Activated CD8-positive, alpha-beta memory T cell treated with anti-CD3 and anti-CD28 coated beads for 24 hours (primary cell): ENCODE results near the gene KLHDC9.
"Not testable (repeated sequence)": the region's sequence is repeated elsewhere in the genome, so short reads cannot be mapped to it uniquely, and the experiment has no call there.

Experiments
- DNase-seq: peaks from one replicate; pipeline ENCODE4 v3.0.0-alpha.2; 2020

The KLHDC9 gene

DNA sequence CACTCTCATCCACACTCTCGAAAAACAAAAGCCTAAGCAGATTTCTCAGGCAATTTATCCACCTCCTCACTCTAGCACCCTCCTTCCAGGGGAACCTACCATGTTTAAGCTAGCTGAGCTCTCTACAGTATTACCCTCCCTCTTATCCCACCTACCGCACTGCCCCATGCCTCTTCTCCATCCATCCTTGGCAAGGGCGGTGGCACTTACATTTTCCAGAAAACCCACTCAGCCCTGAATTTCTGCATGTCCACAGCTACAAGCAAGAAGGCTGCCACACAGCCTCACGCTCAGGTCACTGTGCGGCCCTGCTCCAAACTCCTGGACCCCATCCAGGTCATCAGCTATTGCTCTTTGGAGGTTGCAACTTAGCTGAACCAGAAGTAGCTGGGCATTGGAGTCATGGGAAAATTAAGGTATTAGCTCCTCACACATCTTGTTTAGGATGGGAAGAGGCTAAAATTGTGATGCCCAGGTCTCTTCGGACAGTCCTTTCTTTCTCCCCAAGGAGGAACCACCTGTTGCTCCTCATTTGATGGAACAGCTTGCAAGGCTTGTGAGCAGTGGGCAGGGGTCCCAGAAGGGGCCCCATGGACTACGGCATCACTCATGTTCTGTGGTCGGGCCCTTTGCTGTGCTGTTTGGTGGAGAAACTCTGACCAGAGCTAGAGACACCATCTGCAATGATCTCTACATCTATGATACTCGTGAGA is 1.1 kb downstream of the KLHDC9 start:
- no peak for DNase-seq

DNA sequence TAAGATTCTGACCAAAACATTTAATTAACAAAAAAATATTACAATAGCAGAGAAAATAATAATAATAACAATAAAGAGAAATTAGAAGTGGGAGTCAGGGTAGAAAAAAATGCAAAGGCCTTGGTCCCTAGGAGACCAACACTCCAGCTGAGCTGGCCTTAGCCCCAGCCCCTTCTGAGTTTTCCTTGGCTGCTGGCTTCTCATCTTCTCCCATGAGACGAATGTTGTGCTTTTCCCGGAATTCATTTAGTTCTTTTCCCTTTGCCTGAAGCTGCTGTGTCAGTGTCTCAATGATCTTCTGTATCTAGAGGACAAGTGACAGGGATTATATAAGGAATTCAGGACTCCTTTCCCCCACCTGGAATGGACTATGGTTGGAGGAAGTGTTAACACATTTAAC is 2.4 kb downstream of the KLHDC9 start:
- no peak for DNase-seq

DNA sequence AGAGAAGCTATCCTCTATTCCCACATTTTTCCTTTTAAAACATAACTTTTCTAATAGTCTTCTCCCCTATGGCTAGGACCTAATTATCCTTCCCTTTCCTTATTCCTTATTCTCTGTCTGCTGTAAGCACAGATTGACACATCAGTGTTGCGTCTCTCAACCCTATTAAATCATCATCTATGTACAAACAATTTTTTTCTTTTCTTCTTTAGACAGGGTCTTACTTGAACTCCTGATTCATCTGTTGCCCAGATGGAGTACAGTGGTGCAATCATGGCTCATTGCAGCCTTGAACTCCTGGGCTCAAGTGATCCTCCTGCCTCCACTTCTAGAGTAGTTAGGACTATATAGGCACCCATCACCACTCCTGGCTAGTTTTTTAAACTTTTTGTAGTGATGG is 8.3 kb downstream of the KLHDC9 start:
- DNase-seq = no peak

DNA sequence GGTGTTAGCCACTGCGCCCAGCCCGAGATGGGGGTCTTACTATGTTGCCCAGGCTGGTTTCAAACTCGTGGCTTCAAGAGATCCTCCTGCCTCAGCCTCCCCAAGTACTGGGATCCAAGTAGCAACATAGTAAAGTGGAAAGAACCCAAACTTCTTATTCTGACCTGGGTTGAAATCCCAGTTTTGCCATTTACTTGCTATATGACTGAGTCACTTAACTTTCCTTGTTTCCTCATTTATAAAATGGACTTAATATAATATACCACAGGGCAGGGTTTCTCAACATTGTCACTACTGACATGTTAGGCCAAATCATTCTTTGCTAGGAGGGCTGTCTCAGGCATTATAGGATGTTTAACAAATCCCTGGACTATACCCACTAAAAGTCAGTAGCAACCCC is 13.0 kb downstream of the KLHDC9 start:
- no peak for DNase-seq

DNA sequence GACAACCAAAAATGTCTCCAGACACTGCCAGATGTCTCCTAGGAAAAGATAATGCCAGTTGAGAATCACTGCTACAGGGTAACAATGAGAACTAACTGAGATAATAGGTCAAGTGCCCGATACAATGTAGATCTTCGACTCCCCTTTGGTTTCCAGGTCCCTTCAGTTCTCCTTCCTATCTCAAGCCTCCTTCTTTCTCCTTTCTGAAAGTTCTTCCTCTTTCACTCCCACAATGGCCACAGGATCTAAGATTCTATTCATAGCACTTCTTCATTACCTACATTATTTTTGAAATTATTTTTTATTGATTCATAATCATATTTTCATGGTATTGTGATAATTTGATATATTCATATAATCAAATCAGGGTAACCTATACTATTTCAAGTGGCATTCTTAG is 13.4 kb downstream of the KLHDC9 start:
- no peak for DNase-seq

DNA sequence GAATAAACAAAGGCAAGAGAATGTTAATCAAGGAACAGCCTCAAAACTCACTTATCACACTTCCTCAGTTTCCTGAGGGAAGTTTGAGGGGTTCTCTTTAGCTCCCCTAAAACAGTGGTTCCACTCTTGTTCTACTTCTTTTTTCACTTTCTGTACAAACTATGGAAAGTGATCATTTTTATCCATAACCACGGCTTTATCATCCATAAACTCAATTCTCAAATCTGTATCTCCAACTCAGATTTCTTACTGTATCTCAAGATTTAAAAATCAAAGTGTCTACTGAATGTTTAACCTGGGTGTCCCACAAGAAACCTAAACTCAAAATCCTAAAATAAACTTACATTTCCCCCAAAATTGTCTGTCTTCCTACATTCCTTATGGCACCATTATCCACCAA is 15.8 kb downstream of the KLHDC9 start:
- DNase-seq = no peak

DNA sequence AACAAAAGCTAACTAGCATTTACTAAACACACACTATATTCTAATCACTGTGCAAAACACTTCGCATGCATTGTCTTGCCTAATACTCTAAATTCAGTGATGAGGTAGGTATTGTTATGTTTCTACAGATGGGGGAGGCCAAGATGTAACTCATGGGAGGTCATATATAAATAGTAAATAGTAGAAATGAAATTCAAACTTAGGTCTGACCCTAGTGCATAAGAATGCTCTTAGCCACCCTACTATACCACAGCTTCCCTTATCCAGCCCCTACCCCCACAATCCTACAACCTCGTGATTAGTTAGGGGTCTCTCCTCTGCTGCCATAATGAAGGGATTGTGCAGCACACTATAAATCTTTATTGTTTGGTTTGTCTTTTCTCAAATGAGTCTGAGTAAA is 16.4 kb downstream of the KLHDC9 start:
- DNase-seq = no peak

DNA sequence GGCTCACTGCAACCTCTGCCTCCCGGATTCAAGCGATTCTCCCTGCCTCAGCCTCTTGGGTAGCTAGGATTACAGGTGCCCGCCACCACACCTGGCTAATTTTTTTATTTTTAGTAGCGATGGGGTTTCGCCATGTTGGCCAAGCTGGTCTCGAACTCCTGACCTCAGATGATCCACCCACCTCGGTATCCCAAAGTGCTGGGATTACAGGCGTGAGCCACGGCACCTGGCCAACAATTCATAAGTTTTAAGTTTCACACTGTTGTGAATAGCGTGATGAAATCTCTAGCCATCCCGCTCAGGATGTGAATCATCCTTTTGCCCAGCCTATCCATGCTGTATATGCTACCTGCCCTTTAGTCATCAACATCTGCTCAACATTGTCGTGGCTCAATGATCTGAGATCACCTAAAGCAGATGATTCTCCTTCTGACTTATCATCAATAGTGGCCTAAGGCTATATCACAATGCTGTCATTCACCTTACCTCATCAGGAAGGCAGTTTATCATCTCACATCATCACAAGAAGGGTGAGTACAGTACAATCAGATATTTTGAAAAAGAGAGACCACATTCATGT is 17.1 kb downstream of the KLHDC9 start:
- no peak for DNase-seq

DNA sequence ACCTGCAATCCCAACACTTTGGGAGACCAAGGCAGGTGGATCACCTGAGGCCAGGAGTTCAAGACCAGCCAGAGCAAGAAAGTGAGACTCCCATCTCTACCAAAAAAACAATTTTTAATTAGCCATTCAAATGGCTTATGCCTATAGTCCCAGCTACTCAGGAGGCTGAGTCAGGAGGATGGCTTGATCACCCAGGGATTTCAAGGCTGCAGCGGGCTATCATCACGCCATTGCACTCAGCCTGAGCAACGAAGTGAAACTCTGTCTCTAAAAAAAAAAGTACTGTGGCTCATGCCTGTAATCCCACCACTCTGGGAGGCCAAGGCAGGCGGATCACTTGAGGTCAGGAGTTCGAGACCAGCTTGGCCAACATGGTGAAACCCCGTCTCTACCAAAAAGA is 17.8 kb downstream of the KLHDC9 start:
- DNase-seq = not testable (repeated sequence)

DNA sequence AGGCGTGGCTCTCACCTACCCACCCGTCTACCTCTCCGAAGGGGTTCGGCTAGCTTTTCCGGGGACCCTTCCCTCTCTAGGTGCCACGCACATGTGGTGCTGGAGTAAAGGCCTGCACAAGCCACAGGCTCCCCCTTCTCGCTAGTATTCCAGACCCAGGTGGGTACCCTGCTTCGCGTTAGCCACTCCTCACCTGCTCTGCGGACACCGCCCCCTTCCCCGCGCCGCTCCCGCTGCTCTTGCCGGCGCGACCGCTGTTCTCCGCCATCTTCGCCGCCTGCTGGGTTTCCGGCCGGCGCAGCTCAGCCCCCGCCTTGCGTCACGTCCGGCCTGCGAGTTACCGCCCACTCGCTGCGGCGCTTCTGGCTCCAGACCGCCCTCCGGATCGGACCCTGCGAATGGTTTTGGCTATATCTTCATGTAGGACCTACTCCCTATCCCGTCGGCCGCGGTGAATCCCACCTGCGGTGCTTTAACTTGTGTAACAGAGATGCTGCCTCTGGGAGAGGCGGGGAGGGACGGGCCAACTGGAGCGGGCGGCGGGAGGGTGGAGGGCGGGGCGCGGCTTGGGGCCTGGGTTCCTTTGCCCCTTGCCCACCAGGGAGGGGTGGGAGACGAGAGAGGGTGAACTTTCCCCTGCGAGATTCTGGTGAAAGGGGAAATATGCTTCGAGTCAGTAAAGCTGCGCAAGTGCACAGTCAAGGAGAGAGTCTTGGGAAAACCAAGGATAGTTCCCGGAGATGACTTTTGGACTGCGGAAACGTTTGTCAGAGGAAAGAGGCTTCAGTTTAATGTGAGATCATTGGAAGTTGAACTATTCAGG is 19.8 kb downstream of the KLHDC9 start, which contains the start of the genes NIT1 and PFDN2:
TSS of gene NIT1 (plus strand) at position 347 of the 823 bp plus-strand sequence. CDS start at position 419, 72 bp downstream.
TSS of gene PFDN2 (minus strand) at position 279 of the 823 bp plus-strand sequence. CDS start at position 268, 11 bp downstream.
- DNase-seq = peak; percentile 93

DNA sequence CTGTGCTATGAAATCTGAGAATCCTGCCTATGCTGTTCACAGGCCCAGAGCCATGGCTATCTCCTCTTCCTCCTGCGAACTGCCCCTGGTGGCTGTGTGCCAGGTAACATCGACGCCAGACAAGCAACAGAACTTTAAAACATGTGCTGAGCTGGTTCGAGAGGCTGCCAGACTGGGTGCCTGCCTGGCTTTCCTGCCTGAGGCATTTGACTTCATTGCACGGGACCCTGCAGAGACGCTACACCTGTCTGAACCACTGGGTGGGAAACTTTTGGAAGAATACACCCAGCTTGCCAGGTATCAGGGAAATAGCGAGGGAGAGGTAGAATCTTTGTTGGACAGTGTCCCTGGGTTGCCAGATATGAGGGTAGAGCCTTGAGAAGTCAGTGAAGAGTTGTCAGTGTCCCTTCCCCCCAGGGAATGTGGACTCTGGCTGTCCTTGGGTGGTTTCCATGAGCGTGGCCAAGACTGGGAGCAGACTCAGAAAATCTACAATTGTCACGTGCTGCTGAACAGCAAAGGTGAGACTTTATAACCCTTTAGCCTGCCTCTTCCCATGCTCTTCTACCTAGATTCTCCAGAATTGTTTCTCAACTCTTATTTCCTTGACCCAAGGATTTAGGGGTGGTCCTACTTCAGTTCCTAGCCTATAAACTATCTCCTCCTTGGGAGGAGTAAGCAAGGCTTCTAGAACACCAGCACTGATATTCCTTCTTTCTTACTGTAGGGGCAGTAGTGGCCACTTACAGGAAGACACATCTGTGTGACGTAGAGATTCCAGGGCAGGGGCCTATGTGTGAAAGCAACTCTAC is 21.1 kb downstream of the KLHDC9 start:
- no peak for DNase-seq

DNA sequence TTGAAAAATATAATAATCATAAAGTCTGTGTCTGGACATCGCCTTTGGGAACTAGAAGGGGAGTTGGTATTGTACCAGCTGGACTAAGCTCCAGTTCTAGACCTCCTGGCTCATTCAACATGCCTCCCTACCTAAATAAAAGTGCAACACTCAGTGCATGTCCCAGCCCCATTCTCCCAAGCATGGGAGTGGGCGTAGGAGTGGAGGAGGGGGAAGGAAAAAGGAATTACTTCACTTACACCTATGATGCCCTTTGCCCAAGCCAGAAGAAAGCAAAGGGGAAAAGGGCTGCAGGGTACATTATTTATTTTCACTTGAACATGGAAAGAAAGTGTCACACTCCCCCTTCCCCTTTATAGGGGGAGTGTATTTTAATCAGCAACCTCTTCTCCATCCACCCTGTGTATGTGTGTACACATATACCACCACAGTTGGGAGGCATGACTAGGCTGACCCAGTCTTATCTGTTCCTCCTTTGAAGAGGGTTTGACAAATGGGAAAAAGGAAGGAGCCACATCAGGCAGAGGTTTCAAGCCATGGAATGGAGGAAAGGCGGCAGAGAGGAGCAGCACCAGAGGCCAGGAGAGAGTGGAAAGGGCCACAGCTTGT is 23.0 kb downstream of the KLHDC9 start:
- DNase-seq = no peak

DNA sequence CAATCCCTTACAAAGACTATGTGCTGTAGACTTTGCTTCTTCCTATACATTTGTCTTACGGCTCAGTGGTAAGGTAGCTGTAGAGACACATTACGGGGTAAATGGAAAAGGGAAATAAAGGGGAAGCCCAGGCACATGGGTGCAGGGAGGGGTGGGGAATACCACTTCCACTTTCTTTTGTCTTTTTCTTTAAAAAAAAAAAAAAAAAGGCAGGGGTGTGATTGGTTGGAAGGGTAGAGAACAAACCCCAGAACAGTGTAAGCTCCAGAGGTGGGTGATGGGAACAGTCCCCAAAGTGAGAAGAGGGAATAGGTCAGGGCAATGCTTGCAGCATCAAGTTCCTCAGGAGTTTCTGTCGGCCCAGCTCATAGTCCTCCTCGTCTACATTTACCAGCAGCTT is 23.7 kb downstream of the KLHDC9 start:
- DNase-seq = no peak

DNA sequence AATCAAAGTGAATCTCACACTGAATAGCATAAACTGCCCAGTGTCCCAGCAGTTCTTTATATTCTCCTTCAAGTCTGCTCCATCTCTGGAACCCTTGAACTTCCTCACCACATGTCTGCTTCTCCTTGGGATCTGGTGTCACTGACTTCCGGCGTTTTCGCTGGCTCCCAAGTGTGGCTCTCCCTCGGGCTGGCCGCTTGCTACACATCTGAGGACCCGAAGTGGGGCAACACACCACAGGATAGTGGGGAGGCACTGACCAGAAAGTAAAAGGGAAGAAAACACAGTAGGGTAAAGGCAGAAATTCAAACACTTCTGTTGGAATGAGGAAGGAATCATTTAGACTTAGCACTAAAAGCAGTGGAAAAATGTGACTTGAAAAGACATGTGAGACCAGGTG is 24.8 kb downstream of the KLHDC9 start:
- no peak for DNase-seq

DNA sequence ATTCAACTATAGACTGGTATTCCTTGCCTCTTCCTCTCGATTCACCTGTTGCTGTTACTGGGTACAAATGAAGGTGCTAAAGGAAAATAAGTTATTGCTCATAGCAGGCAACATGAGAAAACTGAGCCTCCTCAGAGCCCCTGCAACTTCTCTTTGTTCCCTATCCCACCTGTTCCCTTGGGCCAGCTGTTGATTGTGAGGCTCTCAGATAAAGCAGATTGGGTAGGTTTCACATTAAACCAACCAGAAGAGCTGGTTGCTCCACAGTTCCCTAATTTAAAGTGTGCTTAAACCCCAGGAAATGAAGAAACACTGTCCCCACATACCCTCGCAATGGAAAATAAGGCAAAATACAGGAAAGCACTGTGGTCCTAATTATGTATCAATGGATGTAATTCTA is 29.5 kb downstream of the KLHDC9 start:
- no peak for DNase-seq

DNA sequence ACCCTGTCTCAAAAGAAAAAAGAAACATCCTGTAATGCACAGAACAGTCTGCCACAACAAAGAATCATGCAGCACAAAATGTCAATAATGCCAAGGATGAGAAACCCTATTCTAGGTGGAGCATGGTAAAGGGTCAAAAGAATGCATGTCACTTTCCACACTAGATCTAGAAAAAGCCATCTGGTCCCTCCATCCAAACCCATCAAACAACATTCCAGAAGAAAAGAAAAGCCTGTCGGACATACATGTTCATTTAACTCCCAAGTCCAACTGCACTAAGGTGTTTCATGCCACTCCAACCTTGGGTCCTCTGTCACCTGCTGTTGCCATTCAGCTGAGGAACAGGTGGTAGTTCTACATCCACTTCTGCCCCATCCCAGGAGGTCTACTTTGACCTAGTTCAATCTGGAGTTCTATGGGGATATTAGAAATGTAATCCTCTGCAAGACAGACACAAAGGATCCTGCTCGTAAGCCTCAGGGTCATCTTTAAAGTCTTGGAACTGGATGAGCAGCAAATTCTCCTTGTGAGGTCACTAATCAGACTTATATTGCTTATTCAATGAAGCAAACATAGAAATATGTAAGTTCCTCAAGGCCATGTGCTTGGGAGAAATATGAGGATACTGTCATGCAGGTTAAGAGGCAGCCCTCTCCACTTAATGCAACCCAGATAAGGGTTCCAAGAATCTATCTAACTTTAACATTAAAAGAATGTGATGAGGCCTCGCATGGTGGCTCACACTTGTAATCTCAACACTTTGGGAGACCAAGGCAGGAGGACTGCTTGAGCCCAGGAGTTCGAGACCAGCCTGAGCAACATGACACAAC is 30.6 kb downstream of the KLHDC9 start:
- no peak for DNase-seq

DNA sequence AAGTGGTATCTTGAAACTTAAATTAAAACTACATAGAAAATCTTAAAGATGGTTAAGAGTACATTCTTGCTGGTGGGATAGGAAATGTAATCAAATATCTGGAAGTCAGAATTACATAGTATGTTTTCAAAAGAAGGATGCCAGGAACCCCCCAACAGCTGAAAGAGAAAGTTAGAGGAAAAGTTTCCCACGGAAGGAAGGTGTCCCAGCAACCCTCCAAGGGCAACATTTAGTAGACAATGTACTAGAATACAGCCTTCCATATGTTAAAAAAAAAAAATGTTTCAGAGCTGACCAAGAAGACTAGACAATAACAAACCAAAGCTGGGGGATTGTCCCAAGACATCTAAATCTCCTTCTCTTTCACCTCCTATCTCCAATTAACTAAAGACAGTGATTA is 32.1 kb downstream of the KLHDC9 start:
- DNase-seq = no peak

DNA sequence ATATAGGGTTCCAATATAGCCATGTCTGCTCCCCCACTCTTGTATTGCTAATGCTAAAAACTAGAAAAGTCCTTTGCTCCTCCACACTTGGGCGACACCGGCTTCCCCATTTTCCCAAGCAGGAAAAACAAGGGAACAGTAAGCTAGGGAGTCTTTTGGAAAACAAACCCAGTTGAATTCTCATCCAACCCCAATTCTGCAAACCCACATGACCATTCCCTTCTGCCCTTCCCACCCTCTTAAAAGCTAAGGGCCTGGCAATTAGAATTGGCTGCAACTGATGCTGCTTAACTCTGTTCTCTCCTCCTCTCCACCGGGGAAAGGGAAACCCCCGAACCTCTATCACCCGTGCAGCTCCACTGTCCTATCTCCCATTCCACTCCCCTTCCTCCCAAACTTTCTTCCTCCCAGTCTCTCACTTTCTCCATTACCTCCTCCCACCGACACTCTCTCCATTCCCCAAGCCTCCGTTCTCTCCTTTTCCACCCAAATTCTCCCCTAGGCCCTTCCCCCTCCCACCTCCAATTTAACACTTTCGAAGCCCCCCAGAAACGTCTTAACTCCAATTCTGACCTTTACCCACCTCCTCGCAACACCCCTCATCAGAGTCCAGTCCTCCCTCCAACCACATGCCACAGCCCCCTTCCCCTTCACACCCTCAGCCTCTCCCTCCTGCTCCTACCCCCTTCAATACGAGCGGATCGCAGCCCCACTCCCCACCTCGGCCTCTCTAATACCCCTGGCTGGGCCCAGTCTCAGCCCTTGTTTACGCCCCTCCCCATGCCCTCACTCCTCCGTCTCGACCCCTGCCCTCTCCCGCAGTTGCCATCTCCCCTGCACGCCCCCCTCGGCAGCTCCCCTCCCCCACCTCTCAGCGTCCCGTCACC is 33.6 kb downstream of the KLHDC9 start:
- no peak for DNase-seq

DNA sequence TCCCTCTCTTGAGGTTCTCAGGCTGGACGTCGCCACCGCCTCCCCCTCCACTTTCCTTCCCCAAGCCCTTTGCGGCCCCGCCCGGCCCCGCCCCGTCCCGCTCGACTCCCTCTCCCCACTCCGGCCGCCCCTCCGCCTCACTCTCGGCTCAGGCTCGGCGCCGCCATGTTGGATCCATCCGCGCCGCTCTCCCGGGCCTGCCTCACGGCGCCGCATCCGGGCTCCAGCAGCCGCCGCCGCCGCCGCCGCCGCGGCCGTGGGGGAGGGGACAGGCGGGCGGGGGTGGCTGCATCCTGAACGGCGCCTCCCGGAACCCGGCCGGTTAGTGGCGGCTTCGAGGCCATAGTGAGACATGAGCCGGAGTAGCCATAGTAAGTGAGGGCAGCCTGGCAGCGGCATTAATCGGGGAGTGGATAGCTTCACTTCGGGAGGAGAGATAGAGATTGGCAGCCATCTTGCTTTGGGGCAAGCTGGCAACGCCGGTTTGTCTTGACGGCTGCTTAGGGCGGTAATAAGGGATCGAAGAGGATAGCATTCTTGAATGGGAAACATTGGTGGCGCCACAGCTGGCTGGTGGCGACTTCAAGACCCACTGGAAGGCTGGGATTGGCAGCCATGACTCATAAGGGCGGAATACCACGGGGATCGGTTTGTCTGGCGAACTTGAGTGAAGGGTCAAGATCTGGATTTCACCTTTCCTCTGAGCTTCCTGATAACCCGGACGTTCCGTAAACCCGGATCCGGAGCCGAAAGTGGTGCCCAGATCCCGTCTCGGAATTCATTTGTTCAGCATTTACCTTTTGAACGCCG is 34.5 kb downstream of the KLHDC9 start, which contains the start of gene DEDD:
TSS of gene DEDD (minus strand) at position 258 of the 810 bp plus-strand sequence. CDS start 8,205 bp downstream, outside the sequence.
- peak; percentile 93 for DNase-seq
